ENCODE data around the gene CLEC10A. TPM values are rescaled to one million over a fixed set of nuclear protein-coding genes. Genes with fewer than 3 reads are reported as not detected.

Gene CLEC10A
- total and polyA plus RNA-seq, 10 of the 15 experiments (the other 5 are each of a cell fraction or from before 2014, with no cell fraction given) = not detected

DNA sequence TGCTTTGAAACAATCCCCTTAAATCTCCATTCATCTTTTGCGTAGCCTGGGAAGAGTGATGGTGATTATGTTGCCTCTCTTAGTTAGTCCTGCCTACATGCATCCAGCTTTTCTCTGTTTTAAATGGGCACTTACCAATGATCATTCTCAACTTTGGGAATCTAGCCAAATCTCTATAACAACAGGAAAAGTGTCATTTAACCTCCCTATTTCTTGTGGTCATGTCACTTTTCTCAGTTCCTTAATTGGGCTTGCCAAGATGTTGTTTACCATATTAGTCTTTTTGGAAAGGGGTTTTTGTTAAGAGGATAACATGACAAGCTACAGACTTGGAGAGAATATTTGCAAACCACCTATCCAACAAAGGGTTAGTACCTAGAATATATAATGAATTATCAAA lies 15.6 kb upstream of the CLEC10A start (continued):
- TF ChIP-seq, protein P1, sequence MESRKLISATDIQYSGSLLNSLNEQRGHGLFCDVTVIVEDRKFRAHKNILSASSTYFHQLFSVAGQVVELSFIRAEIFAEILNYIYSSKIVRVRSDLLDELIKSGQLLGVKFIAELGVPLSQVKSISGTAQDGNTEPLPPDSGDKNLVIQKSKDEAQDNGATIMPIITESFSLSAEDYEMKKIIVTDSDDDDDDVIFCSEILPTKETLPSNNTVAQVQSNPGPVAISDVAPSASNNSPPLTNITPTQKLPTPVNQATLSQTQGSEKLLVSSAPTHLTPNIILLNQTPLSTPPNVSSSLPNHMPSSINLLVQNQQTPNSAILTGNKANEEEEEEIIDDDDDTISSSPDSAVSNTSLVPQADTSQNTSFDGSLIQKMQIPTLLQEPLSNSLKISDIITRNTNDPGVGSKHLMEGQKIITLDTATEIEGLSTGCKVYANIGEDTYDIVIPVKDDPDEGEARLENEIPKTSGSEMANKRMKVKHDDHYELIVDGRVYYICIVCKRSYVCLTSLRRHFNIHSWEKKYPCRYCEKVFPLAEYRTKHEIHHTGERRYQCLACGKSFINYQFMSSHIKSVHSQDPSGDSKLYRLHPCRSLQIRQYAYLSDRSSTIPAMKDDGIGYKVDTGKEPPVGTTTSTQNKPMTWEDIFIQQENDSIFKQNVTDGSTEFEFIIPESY (IDR thresholded peaks at IDR 0.05) = no peak
- TF ChIP-seq POLR2AphosphoS2 (IDR thresholded peaks at IDR 0.05; ENCODE audit: low read depth, low read length) = no peak
- TF ChIP-seq JUND (IDR thresholded peaks at IDR 0.05; ENCODE audit: low read depth, low read length) = no peak
- TF ChIP-seq NFYB (IDR thresholded peaks at IDR 0.05; ENCODE audit: insufficient read depth, low read depth, low read length) = no peak
- TF ChIP-seq, protein P2, sequence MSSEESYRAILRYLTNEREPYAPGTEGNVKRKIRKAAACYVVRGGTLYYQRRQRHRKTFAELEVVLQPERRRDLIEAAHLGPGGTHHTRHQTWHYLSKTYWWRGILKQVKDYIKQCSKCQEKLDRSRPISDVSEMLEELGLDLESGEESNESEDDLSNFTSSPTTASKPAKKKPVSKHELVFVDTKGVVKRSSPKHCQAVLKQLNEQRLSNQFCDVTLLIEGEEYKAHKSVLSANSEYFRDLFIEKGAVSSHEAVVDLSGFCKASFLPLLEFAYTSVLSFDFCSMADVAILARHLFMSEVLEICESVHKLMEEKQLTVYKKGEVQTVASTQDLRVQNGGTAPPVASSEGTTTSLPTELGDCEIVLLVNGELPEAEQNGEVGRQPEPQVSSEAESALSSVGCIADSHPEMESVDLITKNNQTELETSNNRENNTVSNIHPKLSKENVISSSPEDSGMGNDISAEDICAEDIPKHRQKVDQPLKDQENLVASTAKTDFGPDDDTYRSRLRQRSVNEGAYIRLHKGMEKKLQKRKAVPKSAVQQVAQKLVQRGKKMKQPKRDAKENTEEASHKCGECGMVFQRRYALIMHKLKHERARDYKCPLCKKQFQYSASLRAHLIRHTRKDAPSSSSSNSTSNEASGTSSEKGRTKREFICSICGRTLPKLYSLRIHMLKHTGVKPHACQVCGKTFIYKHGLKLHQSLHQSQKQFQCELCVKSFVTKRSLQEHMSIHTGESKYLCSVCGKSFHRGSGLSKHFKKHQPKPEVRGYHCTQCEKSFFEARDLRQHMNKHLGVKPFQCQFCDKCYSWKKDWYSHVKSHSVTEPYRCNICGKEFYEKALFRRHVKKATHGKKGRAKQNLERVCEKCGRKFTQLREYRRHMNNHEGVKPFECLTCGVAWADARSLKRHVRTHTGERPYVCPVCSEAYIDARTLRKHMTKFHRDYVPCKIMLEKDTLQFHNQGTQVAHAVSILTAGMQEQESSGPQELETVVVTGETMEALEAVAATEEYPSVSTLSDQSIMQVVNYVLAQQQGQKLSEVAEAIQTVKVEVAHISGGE (CRISPR knock-in tag; IDR thresholded peaks at IDR 0.05) = no peak
- TF ChIP-seq RUNX3 (IDR thresholded peaks at IDR 0.05; ENCODE audit: low read length) = peak; percentile 96
- no peak for TF ChIP-seq YBX1 (IDR thresholded peaks at IDR 0.05)
- TF ChIP-seq BACH1 (IDR thresholded peaks at IDR 0.05; ENCODE audit: borderline replicate concordance) = no peak
- no peak for TF ChIP-seq SUZ12 (IDR thresholded peaks at IDR 0.05; ENCODE audit: unreplicated experiment)
- TF ChIP-seq STAT3 (IDR thresholded peaks at IDR 0.05; ENCODE audit: low read depth, low read length) = no peak
- TF ChIP-seq EGR1 (IDR thresholded peaks at IDR 0.05; ENCODE audit: borderline replicate concordance in 1 of 2, low read depth in 2 of 2, low read length in 2 of 2) = no peak
- no peak for TF ChIP-seq JUNB (IDR thresholded peaks at IDR 0.05)
- TF ChIP-seq ZNF384 (IDR thresholded peaks at IDR 0.05; ENCODE audit: borderline replicate concordance, low read depth, low read length) = no peak
- peak; percentile 35; the same call in 1 of the 2 replicates for TF ChIP-seq BCL11A (IDR thresholded peaks at IDR 0.05; ENCODE audit: low read depth, low read length)
- TF ChIP-seq, protein P3, sequence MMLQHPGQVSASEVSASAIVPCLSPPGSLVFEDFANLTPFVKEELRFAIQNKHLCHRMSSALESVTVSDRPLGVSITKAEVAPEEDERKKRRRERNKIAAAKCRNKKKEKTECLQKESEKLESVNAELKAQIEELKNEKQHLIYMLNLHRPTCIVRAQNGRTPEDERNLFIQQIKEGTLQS (IDR thresholded peaks at IDR 0.05; ENCODE audit: borderline replicate concordance, extremely low read depth, low read depth, low read length) = no peak
- TF ChIP-seq TAF1 (IDR thresholded peaks at IDR 0.05; ENCODE audit: borderline replicate concordance, low read depth, low read length) = no peak
- no peak for TF ChIP-seq CHD4 (IDR thresholded peaks at IDR 0.05)
- TF ChIP-seq, protein P4, sequence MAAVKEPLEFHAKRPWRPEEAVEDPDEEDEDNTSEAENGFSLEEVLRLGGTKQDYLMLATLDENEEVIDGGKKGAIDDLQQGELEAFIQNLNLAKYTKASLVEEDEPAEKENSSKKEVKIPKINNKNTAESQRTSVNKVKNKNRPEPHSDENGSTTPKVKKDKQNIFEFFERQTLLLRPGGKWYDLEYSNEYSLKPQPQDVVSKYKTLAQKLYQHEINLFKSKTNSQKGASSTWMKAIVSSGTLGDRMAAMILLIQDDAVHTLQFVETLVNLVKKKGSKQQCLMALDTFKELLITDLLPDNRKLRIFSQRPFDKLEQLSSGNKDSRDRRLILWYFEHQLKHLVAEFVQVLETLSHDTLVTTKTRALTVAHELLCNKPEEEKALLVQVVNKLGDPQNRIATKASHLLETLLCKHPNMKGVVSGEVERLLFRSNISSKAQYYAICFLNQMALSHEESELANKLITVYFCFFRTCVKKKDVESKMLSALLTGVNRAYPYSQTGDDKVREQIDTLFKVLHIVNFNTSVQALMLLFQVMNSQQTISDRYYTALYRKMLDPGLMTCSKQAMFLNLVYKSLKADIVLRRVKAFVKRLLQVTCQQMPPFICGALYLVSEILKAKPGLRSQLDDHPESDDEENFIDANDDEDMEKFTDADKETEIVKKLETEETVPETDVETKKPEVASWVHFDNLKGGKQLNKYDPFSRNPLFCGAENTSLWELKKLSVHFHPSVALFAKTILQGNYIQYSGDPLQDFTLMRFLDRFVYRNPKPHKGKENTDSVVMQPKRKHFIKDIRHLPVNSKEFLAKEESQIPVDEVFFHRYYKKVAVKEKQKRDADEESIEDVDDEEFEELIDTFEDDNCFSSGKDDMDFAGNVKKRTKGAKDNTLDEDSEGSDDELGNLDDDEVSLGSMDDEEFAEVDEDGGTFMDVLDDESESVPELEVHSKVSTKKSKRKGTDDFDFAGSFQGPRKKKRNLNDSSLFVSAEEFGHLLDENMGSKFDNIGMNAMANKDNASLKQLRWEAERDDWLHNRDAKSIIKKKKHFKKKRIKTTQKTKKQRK (IDR thresholded peaks at IDR 0.05; ENCODE audit: low read depth, low read length) = no peak
- no peak for TF ChIP-seq EZH2 (IDR thresholded peaks at IDR 0.05; ENCODE audit: borderline replicate concordance, control insufficient read depth, low read depth, low read length)
- TF ChIP-seq FOXM1 (IDR thresholded peaks at IDR 0.05; ENCODE audit: low read depth, low read length) = peak; percentile 49; the same call in 1 of the 2 replicates
- peak; percentile 12 for TF ChIP-seq SP1 (IDR thresholded peaks at IDR 0.05; ENCODE audit: low read depth, low read length)
